Stimulated activated CD4-positive, alpha-beta T cell treated with anti-CD3 and anti-CD28 coated beads, TNF-alpha, amount 100 ng/mL, for 4 hours (primary cell): Measurements from ENCODE around the gene CENPP.

Source experiments
- DNase-seq, 3 experiments: peaks; one replicate each; pipeline ENCODE4 v3.0.0-alpha.2; 2020; ENCODE audit warnings: low read depth in 3 of 3

The CENPP gene

GRCh38 chr9:92480986-92481633 lies 155.4 kb downstream of the CENPP start:
- no peak for DNase-seq

DNA sequence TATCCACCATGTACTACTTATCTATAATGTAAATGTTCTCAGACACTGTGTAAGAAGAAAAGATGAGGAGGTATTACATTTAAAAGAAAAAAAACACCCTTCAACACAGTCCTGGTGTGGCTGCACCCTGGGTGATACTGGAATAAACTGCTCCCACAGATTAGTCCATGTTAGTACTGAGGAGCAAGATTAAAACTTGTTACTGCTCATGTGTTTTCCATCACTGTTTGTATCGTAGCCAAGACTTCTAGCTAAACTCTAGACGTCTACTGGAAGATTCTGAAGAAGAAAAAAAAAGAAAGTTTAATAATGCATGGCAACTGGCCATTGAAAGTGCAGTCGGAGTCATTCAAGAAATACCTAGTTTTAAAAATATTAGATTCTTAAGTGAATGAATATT lies 156.6 kb downstream of the CENPP start, which contains the start of gene ASPN:
Gene ASPN, minus strand, starts transcription at position 178 of the 400 bp plus-strand sequence.
- no peak for DNase-seq

GRCh38 chr9:92482805-92483204 lies 157.1 kb downstream of the CENPP start:
- no peak for DNase-seq

- DNase-seq: no peak
These were observed 158.1 kb downstream of the CENPP start for GRCh38 chr9:92483627-92484545.

DNA sequence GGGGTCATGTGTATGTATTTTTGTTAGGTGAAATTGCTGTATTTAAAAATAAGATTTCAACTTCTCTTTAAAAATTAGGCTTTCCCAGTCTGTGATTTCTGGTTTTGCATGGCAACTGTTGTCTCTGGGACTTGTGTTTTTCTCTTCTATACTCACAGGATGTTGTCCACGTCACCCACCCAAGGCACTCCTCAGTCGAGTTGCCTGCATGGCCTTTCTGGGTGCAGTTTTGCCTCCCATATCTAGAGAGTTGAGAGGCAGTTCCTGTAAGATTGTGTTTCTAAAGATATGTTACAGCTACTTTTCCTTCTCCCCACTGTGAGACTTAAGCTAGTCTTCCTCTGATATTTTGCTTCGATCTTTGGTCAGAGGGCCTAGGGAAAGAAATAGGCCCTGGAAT lies 158.8 kb downstream of the CENPP start:
- DNase-seq: no peak

DNA sequence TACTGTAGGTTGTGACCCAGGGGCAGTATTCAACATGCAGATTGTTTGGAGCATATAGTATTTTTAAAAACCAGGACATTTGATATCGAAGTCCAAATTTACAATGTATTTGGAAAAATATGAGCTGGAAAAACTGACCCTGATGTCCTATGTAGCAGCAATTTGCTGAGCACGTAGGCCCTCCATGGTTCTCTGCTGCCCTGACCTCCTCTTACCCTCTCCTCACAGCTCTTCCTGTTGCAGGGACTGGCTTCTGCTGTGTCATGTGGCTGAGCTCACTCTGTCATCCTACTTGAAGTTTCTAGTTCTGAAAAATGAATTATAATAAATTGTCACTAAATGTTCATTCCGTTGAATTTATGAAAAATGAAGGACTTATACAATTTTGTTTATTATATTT lies 160.6 kb downstream of the CENPP start:
- no peak for DNase-seq

DNA sequence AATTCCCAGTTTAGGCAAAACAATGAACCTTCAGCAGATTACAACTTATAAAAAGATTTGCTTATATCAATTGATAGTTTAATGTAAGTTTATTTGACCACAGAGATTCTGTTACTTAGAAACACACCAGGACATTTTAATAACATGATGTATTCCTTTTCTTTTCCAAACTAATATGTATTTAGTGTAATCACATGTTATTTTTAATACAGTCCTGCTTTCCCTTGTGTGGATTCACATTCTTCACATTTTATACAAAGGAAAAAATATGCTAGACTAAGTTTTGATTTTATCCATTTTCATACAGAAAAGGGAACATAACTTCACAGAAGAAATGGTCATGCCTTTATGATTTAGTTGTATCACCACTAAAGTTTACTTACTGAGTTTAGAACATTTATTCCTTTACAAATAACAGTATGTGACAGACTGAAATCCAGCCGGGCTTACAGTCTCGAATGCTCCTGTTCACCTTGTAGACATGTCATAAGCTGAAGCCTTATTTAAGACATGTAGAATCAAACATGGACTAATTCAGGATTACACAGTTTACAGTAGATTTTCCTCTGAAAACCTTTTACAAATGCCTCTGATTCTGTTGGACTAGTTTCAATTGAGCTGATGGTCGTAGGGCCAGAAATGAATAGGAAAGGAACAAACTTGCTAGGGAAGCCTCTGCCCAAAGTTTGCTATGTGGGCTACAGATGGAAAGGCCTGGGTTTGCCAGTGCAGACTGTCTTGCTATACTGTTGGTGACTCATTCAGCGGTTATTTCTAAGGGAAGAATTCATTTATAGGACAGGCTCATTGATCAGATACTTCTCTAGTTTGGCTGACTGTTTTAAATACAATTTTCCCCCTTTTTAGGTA lies 163.2 kb downstream of the CENPP start:
- DNase-seq: no peak

- DNase-seq: no peak
These were observed 167.1 kb downstream of the CENPP start for GRCh38 chr9:92492781-92493401.

DNA sequence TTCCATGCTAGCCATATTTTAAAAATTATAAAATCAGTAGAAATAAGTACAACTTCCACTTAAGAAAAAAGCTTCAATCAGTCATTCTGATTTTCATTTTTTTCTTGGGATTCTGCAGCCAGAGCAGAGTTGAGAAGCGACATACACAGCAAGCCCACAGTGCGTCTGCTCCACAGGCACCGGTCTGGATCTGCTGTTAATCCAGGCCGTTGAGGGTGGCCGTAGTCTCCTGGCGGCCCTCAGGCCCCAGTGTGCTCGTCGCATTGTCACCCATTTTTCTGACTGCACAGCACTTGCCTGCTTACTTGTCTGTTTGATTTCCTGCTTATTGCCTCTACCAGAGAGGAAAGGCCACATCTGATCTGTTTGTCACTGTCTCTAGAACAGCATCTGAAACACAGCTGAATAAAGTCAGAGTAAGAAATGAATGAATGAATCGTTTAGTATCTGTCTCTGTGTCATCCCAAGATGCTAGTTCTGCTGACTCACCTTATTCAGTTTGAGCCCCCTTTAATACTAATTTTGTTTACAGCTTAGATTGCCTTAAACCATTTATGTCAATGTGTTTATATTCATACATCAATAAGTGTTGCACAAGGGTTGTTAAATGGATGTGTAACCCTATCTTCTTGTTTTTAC lies 168.1 kb downstream of the CENPP start:
- DNase-seq: no peak

DNA sequence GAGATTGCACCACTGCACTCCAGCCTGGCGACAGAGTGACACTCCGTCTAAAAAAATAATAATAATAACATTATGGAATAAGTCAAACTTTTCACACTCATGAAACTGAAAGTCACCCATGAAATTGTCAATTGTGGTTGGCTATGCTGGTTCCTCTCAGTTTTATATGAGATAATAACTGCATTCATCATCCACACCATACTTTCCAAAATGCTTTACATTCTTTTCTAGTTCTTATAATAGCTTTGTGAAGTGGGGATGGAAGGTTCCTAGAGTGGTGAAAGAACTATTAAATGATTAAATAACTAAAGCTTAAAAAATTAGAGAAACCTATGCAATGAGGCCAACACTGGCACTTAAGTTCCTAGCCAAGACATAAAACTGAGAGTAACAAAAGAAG lies 169.1 kb downstream of the CENPP start:
- no peak for DNase-seq

DNA sequence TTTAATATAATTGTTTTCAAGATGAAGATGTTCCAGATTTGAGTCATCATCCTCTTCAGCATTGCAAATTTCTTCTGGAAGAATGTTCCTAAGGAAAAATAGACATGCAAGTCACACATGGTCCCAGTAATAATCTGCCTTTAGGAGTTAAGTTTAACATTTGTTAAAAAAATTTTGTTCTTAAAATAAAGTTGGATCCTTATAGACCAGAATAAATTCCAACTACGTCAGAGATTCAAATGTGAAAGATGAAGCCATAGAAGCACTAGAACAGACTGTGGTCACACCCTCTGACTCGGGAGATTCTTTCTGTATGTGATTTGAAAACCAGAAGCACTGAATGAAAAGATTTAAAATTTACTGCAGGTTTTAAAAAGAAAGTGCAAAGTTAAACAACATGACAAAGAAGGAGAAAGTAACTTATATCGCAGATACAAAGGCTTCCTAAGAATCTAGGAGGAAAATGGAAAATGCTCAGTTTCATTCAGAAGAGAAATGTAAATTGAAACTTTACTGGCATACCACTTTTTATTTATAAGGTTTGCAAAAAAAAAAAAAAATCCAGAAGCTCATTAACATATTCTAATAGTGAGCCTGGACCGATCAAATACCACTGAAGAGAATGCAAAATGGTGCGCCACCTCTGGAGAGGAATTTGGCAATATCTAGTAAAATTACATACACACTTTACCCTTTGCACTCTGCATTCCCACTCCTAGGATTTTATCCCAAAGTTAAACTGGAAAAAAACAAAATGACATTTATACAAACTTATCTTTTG lies 170.8 kb downstream of the CENPP start:
- no peak for DNase-seq

GRCh38 chr9:92499701-92500100 lies 173.9 kb downstream of the CENPP start:
- no peak for DNase-seq

DNA sequence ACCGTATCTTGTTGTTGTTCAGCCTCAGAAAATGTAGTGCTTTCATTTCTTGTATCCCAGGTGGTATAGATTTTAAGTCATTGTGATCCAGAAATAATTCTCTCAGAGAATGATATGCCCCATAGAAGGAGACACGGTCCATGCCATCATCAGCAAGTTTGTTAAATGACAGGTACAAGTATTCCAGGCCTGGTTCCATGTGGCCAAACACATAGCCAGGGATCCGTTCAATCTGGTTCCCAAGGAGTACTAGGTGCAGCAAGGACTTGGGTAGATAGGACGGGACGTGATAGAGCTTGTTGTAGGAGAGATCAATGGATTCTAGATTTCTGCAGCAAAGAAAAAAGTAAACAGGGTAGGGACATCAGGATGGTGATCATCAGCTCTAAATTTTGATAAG lies 175.0 kb downstream of the CENPP start:
- DNase-seq: no peak

- no peak for DNase-seq
These were observed 176.1 kb downstream of the CENPP start for GRCh38 chr9:92501671-92502393.

DNA sequence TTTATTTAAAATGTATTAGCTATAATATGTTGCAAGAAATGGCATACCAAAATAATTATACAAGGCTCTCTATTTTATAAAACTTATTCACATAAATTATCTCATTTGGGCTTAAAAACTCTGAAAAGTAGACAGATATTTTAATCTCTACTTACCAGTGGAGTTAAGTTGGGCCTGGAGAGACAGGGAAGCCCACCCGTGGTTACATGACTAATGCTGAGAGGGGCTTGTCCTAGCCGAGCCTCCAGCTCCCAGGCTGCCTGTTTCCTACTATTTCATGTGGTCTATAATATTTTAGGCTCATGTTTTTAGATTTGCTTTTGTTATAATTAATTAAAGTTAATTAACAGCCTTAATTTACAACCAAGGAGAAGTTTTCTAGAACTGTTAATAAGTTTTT lies 177.4 kb downstream of the CENPP start:
- DNase-seq: no peak

GRCh38 chr9:92504881-92505280 lies 179.1 kb downstream of the CENPP start:
- DNase-seq: no peak

DNA sequence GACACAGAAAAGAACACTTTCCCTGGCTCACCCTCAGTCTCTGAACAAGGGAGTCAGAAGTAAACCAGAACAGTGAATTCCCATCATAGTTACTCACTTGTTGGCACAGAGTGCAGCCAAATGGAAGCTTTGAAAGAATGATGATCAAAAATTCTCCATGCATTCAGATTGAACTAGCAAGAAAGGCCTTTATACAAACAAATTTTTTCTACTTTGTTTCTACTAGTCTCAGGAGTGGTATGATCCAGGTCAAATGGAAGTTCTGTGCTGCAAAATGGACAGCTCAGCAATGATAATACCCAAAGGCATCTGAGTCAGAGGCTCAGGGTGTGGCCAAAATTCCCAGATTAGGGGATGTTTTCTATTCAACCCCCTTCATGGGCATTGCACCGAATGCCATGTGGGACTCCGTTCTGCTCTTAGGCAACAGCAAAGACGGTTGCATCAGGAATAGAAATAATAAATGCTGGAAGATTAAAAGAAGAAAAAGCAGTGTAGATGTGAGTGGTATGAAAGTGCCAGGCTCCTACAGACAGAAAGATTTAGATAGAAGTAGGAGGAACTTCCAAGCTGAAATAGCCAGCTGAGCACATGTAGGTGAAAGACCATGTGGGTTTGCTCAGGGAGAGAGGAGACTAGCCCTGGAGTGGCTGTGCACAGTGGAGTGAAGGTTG lies 180.6 kb downstream of the CENPP start:
- no peak for DNase-seq

- no peak for DNase-seq
These were observed 181.3 kb downstream of the CENPP start for GRCh38 chr9:92507005-92507404.

GRCh38 chr9:92507496-92507895 lies 181.7 kb downstream of the CENPP start:
- DNase-seq: no peak
